GM19463 (cell line): ENCODE results near the gene POLD4.

Source experiments
- ATAC-seq: cut with Tn5 transposase; IDR thresholded peaks from one replicate; pipeline ENCODE4 v1.9.1; 2021; ENCODE audit warnings: mild to moderate bottlenecking, moderate library complexity; ENCODE audit not compliant: unreplicated experiment

Gene POLD4

DNA sequence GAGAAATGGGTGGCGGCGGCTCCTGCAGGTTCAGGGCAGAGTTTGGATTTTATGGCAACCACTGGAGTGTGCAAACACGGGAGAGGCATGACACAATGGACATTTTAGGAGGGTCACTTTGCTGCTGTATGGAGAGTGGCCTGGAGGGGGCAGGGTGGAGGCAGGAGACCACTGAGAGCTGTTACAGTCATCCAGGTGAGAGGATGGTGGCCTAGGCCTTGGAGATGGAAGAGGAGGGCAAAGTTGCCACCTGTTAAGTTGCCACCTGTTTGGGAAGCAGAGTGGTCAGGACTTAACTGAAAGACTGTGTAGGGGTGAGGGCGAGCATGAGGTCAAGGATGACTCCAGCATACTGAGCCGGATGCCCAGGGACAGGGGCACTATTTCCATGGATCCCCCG is 36.1 kb upstream of the POLD4 start:
- ATAC-seq: no peak

DNA sequence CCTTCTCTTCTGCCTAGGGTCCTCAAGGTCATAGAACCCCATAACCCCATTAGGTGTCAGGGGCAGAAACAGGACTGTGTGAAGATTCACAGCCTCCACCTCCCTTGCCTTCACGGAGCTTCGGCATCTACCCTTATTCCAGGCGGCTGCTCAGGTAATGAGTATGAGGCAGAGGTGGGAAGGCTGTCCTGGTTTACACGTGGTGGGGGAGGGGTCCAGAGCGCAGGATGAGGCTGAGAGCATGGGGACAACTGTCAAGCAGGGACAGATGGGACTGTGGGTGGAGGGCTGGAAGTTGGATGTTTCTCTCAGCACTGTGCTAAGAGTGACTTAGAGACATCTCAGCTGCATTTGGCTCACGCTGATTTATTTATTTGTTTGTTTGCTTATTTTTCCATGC is 34.2 kb upstream of the POLD4 start:
- no peak for ATAC-seq

- ATAC-seq: no peak
These were observed 33.7 kb upstream of the POLD4 start for GRCh38 chr11:67387069-67387468.

DNA sequence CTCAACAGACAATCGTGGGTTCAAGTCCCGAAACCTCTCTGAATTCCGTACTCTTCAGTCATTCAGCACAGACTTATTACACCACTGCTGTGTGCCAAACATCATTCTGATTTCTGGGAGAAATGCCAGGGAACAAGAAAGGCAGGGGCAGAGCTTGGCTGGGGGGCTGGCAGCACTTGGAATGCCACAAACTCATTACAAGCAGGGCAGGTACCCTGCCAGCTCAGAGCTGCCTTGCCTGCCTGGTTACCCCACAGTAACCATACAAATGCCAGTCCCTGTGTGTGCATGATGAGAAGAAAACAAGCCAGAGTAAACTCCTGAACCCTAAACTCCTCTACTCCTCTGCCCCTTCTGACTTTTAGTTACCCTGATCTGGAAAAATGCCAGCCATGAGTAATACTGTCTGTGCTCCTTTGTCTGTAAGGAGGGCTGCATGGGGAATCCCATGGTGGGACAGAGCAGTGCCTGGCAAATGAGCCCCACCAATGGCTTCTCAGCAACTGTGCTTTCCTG is 31.6 kb upstream of the POLD4 start:
- no peak for ATAC-seq

DNA sequence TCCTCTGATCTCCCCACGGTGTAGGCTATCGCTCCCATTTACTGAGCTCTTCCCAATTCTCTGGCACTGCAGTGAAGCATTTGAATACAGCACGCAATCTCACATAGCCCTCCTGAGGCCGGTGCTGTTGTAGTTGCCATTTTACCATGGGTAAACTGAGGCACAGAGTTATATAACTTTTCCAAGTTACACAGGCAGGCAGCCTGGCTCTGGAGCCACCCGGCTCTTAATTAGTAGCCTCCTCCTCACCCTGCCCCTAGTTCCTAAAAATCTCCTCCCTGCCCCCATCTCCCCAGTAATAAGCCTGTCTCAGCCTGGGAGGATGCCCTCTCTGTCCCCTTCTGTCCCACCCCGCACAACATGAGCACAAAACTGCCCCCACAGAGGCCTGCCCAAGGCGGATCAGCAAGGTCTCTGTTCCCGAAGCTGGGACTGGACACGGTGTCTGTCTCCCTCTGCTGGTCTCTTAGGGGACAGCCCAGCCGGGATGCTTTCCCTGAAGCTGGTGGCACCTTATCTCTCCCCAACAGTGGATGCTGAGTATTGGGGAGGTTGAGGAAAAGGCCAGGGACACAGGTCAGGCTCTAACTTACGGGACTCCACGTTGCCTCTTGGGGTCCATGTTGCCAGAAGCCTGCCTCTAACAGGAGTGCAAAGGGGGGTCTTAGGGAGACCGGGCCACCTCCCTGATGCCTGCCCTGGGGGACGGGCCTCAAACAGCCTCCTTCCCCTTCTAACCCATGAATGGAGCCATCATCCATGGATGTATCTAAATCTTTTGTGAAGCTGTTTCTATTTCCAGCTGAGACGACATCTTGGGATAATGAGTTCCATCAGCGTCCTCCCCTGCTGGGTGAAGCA is 29.2 kb upstream of the POLD4 start:
- no peak for ATAC-seq

- no peak for ATAC-seq
These were observed 28.1 kb upstream of the POLD4 start for GRCh38 chr11:67381244-67381972.

DNA sequence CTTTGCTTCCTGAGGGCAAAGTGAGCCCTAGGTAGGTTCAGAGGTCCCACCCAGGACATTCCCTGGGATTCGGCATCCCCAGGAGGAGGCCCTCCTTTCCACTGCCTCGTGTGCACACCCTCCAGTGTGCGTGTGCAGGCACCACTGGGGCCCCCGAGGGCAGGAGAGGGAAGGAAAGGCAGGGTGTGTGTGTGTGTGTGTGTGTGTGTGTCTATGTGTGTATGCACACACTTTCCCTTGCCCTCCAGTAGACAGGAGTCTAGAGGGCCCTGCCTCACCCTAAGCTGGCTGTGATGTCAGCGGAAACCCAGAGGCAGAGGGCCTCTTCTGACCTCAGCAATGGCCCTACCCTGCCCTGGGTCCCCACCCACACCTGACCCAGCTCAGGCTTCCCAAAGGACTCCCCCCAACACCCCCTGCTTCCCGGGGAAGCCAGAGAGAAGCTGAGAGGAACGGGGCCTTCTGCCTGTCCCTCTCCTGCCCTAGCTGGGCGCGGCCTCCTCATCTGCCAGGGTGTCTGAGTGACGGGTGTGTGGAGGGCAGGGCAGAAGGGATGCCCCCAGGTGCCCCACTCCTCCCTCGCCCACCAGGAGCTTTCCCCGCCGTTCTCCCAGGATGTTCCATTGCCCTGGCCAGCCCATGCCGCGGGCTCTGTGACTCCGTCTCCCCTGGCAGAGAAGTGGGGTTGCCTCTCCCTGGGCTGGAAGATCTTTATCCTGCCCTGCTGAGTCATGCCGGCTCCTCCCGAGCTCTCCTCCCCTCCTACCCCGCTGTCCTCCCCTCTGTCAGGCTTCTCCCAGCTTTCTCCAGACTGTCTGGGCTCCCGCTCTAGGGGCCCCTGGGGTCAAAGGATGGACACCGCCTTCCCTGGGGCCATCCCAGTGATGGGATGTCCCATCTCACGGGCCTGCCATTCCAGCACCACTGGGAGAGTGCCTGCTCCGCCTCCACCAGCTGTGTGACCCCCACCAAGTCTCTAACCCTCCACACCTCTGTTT is 26.0 kb upstream of the POLD4 start:
- no peak for ATAC-seq

DNA sequence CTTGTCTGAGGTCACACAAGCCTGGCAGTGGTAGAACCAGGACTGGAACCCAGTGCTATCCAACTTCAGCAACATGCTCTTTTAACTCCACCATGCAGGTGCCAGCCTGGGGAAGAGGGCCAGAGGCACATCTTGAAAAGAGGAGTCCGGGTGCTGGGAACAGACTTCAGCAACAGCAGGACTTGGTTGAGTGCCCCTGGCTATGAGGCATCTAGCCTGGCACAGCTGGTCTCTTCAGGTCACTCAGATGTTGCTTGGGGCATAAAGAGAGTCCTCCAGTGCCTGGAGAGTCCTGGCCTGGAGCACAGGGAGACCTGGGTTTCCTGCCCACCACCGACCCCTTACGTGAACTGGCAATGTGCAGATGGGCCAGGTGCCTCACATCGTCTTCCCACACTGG is 25.2 kb upstream of the POLD4 start:
- ATAC-seq: no peak

GRCh38 chr11:67376873-67377808 is 23.8 kb upstream of the POLD4 start:
- ATAC-seq: no peak

- ATAC-seq: no peak
These were observed 22.9 kb upstream of the POLD4 start for GRCh38 chr11:67376063-67376820.

DNA sequence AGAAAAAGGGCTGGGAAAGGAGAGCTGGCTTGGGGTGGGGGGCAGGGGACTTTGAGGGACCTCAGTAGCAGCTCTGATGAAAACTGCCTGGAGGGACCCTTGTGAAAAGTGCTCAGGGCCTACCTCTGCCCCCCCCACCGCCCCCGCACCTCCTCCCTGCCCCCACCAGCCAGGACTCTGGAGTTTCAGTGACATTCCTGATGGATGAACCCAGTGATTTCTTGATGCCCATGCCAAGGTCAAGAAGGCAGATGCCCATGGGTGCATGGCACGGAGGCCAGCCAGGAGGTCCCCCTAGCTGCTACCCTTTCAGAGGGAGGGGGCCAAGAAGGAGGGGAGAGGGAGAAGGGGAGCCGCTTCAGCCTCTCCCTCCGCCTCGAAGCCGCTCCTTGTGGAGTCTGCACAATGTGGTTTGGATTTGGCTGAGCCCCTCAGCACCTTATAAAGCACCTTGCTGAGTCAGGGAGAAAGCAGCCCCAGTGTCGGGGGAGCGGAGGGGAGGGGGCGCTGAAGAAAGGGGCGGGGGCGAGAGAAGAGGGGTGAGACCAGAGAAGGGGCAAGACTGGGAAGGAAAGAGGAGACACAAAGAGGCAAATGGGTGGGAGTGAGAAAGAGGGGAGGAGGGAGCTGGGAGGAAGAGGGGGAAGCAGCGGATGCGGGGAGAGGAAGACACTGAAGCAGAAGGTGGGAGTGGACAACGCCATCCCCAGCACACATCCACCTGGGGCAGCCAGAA is 22.1 kb upstream of the POLD4 start:
- ATAC-seq: no peak

- ATAC-seq: no peak
These were observed 21.4 kb upstream of the POLD4 start for GRCh38 chr11:67374571-67375281.

DNA sequence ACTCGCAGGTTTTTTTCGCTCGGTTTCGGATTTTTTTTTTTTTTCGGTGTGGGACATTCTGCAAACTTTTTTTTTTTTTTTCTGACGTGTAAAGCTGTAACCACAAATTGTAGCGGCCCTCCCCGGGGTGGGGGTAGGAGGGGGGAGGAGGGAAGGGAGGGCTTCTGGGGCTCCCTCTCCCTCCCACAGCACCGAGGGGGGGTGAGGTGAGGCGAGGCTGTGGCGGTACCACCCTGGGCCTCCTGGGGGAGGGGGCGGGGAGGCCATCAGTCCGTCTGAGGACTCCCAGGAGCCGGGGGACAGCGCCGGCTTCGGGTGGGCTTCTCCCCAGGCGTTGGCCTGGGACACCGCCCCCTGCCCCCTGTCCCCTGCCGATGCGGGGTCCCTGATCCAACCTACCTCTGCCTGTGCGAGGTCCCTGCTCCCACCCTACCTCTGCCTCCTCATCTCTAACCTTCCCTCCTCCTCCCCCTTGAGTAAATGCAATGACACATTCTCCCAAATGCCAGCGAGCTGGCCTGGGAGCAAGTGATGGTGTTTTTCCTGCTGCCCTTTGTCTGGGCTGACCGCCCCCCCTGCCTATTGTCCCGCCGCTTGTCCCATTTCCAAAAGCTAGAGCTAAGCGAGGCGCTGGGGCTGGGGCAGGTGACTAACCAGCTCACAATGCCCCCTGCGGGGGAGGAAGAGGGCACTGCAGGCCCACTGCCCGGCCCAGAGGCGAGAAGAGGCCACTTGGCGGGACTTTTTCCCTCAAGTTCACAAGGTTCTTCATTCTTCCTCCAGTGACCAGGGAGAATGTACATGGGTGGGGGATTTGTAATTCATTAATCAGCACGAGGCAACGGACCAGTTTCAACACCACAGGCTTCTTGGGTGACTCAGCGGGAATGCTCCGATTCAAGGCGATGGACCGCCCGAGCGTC is 20.6 kb upstream of the POLD4 start:
- ATAC-seq: peak; percentile 34

GRCh38 chr11:67372993-67373647 is 19.8 kb upstream of the POLD4 start, which contains the start of gene CLCF1:
TSS of gene CLCF1 (minus strand) at chr11:67373598. CDS start at chr11:67373539, 59 bp downstream.
- peak; percentile 11 for ATAC-seq

DNA sequence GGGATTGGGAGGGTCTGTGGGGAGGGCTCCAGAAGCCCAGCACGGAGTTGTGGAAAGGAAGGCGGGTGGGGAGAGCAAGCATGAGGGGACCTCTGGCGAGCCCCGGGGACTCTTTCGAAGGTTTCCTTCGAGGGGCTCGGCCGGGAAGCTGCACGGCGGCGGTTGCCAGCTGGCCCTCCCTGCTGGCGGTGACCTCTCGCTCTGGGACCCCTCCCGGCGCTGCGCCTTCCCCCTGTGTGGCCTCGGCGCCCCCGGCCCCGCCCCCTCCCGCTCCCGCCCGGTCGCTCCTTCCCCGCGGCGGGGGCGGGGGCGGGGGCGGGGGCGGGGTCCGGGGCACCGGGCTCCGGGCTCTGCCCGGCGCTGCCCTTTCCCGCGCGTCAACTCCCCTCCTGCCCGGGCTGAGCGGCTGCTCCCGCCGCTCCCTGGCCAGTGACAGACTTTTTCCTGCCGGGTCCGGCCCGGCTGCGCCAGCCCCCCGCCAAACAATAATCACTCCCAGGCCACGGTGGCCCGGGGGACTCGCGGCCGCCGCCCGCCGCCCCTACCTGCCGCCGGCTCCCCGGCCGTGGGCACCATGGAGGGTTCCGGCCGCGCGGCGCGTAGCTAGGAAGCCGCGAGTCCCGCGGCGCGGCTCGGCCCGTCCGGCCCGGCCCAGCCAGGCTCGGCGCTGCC is 19.1 kb upstream of the POLD4 start:
- no peak for ATAC-seq
